Left lung (tissue), 10 donors: ENCODE data around the gene AFMID. TPM values are rescaled to one million over a fixed set of nuclear protein-coding genes. Genes with fewer than 3 reads are reported as not detected.
A peak's percentile ranks its signal among the peaks of the same experiment; 100 is the strongest.

Source experiments
- ATAC-seq: fragments of 200-7000 bp; cut with Tn5 transposase; one replicate; pipeline ENCODE4 v1.9.1; 2020; ENCODE audit warnings: moderate library complexity
- DNase-seq, 4 donors: peaks; one replicate each; pipeline ENCODE4 v3.0.0-alpha.2; 2013 to 2020
- H3K27ac ChIP-seq, 2 donors: fragments of 200-600 bp; sonication (generic) in 1 of 2; one replicate each; pipeline versions ENCODE4 v1.5.0 to v1.8.0; 2020 to 2021
- H3K27me3 ChIP-seq, 2 donors: fragments of 200-600 bp; sonication (generic) in 1 of 2; one replicate each; pipeline versions ENCODE4 v1.5.0 to v1.8.0; 2020 to 2021
- H3K36me3 ChIP-seq, 2 donors: fragments of 200-600 bp; sonication (generic) in 1 of 2; one replicate each; pipeline versions ENCODE4 v1.5.0 to v1.8.0; 2020 to 2021
- H3K4me1 ChIP-seq, 2 donors: fragments of 200-600 bp; one replicate each; pipeline ENCODE4 v1.8.0; 2021
- H3K4me3 ChIP-seq, 2 donors: fragments of 200-600 bp; sonication (generic) in 1 of 2; one replicate each; pipeline versions ENCODE4 v1.5.0 to v1.8.0; 2020 to 2021; ENCODE audit warnings: mild to moderate bottlenecking in 1 of 2
- H3K9me3 ChIP-seq, 2 donors: fragments of 200-600 bp; sonication (generic) in 1 of 2; one replicate each; pipeline versions ENCODE4 v1.5.0 to v1.8.0; 2020 to 2021
- CTCF ChIP-seq, 2 donors: fragments of 200-600 bp; sonication (generic) in 1 of 2; IDR thresholded peaks; one replicate each; pipeline versions ENCODE4 v1.5.0 to v1.8.0; 2021; ENCODE audit warnings: antibody characterized with exemption in 2 of 2
- intact Hi-C, 2 donors: fragments of 100-400 bp; cut with DNase I; formaldehyde crosslinking; loops; one replicate each; pipeline versions ENCODE4 v1.11.2 to v1.14.2; 2022
- polyA plus RNA-seq, 6 donors: library from polyadenylated mRNA; unstranded; fragments of 120-200 nt; gene quantifications; one replicate each; pipeline ENCODE4 v1.2.1, GENCODE V29; 2013; ENCODE audit not compliant: insufficient read length in 6 of 6
- total RNA-seq, 2 donors: library from RNA; stranded (reverse); fragmentation: NEBNext Ultra II Directional; extraction: Animal tissue kit (Norgen Biotek cat#: 25700); gene quantifications; one replicate each; pipeline ENCODE4 v1.2.1, GENCODE V29; 2021
- donor health status: DM: no; HTN: yes; CAD: no.
- donor health status: DM: no; HTN: no; CAD: no.

AFMID gene
- total and polyA plus RNA-seq, 8 donors = 31.3 to 58.9 (median 50.9) TPM

DNA sequence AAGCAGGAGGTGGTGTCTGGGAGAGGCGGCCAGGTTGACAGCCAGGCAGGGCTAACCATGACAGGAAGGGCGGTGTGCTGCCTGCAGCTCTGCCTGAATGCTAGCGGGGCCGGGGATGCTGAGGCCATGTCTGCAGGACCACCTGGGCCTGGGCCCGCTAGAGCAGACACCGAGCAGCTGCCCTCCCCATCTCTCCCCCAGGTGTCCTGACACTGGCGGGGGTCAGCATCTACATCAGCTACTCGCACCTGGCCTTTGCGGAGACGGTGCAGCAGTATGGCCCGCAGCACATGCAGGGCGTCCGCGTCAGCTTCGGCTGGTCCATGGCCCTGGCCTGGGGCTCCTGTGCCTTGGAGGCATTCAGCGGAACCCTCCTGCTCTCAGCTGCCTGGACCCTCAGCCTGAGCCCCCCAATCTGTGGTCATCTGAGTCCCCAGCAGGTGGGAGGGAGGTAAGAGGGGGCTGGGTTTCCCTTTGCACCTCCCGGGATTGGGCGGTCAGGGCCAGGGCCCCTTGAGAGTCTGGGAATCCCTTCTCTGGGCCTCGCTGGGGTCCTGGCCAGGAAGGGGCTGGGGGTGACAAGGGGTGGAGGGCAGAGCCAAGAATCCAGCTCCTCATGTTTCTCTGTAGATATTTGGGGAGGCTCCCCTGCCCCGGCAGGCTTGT is 51.8 kb downstream of the AFMID start:
- no peaks in the 10 kb centered on the region for H3K4me1 ChIP-seq
- H3K9me3 ChIP-seq = no peaks in the 10 kb centered on the region
- H3K4me3 ChIP-seq = no peak overlapping the region
- intact Hi-C loops = no loop called here
- H3K27me3 ChIP-seq = peaks cover 0 to 1% of the 10 kb centered on the region in 2 donors
- peak in 1 of 4 donors; percentile 73 for DNase-seq
- no peak for TF ChIP-seq CTCF (IDR thresholded peaks at IDR 0.05)
- no peak overlapping the region for H3K27ac ChIP-seq
- no peak for ATAC-seq
- no peaks in the 10 kb centered on the region for H3K36me3 ChIP-seq

- no peak for TF ChIP-seq CTCF (IDR thresholded peaks at IDR 0.05)
These were observed 52.3 kb downstream of the AFMID start for GRCh38 chr17:78239489-78239931.

GRCh38 chr17:78240012-78240655 is 53.0 kb downstream of the AFMID start:
- TF ChIP-seq CTCF (IDR thresholded peaks at IDR 0.05) = no peak
- no peaks in the 10 kb centered on the region for H3K4me1 ChIP-seq
- intact Hi-C loops = no loop called here
- peak in 1 of 4 donors; percentile 68 for DNase-seq
- H3K27me3 ChIP-seq = no peaks in the 10 kb centered on the region
- H3K4me3 ChIP-seq = no peak overlapping the region
- H3K9me3 ChIP-seq = no peaks in the 10 kb centered on the region
- ATAC-seq = no peak
- H3K27ac ChIP-seq = no peak overlapping the region
- H3K36me3 ChIP-seq = no peaks in the 10 kb centered on the region

More at GRCh38 chr17:78239489-78239931, 52.3 kb downstream of the AFMID start:
- Histone ChIP-seq H3K27ac (no peak overlapping the region), H3K4me1 (no peaks in the 10 kb centered on the region), H3K36me3 (no peaks in the 10 kb centered on the region), H3K4me3 (no peak overlapping the region), H3K27me3 (no peaks in the 10 kb centered on the region), H3K9me3 (no peaks in the 10 kb centered on the region)
- intact Hi-C loops = no loop called here
- peak; percentile 48 for ATAC-seq
- DNase-seq = peak in 1 of 4 donors; percentile 33

DNA sequence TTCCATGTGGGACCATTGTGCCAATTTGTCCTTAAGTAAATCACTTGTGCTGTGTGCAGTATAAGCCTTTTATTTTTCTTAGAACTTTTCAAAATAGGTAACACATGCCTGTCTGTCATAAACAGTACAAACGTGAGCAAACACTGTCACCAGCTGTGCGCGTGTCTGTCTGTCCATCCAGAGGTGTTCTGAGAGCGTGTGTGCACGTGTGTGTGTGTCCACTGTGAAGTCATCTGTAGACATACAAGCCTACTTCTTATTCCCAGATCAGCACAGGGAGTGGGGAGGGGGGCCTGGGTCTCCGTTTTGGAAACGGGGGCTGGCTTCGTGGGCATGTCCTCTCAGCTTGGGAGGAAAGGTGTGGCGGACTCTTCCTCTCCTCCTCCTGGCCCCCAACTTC is 53.7 kb downstream of the AFMID start:
- intact Hi-C loops = no loop called here
- TF ChIP-seq CTCF (IDR thresholded peaks at IDR 0.05) = no peak
- ATAC-seq (no peak), DNase-seq (no peak)
- Histone ChIP-seq H3K27me3 (no peaks in the 10 kb centered on the region), H3K9me3 (no peaks in the 10 kb centered on the region), H3K27ac (no peak overlapping the region), H3K4me1 (no peaks in the 10 kb centered on the region), H3K36me3 (no peaks in the 10 kb centered on the region), H3K4me3 (no peak overlapping the region)

DNA sequence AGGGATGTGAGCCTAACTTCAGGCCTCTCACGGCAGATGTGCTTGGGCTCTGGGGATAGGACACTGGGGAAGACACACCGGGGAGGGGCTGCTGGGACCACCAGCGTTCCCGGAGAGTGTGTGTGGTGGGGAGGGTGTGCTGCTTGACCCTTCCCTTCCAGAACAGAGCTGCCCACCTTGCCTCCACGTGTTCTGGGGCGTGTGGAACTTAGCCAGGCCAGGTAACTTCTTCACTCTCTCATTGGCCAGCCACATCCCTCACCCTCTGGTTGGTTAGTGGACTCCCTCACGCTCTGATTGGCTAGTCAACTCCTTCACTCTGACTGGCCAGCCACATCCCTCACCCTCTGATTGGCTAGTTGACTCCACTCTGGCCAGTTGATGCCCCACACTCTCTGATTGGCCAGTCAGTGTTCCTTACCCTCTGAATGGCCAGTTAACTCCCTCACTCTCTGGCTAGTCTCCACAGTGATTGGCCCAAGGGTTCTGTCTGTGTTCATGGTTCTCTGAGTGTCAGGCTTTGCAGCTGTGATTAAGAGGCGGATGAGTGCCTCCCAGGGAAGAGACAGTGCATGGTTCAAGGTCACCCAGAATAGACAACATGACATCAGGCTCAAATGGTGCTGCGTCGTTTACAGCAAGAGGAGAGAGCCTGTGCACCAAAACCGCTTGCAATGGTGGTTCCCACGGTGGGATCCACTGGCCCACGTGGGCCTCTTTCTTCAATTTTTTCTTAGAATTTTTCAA is 54.3 kb downstream of the AFMID start:
- H3K4me1 ChIP-seq = no peaks in the 10 kb centered on the region
- DNase-seq = no peak
- no peaks in the 10 kb centered on the region for H3K36me3 ChIP-seq
- no peaks in the 10 kb centered on the region for H3K9me3 ChIP-seq
- TF ChIP-seq CTCF (IDR thresholded peaks at IDR 0.05) = no peak
- intact Hi-C loops = no loop called here
- H3K27me3 ChIP-seq = no peaks in the 10 kb centered on the region
- no peak overlapping the region for H3K4me3 ChIP-seq
- no peak for ATAC-seq
- H3K27ac ChIP-seq = no peak overlapping the region
